Measurements from ENCODE around the gene ERO1B. TPM values are rescaled to one million over a fixed set of nuclear protein-coding genes. Genes with fewer than 3 reads are reported as not detected.
"Not testable (repeated sequence)": the region's sequence is repeated elsewhere in the genome, so short reads cannot be mapped to it uniquely, and the experiment has no call there.

The ERO1B gene
- total RNA-seq, 1 donor: 5.2 TPM

DNA sequence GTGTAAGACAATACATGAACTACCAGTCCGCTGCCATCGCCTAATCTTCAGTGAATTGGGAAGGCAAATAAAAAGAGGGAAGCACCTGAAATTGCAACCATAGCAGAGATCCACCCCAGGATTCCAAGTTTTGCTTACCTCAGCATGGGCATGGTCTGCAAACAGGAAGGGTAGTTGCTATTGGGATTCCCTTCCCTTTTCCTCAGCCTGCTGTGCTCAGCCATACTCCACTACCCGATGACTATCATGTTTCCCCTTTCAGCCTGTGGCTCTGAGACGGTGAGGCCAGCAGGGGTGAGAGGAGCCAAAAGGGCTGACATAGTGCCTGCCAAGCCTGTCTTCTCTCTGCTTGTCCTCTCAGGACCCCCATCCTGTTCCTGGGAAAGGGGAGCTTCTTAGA is 75.2 kb downstream of the ERO1B start:
- no peak overlapping the region for H3K4me3 ChIP-seq (ENCODE audit: low read depth, low read length)
- TF ChIP-seq, protein P1, sequence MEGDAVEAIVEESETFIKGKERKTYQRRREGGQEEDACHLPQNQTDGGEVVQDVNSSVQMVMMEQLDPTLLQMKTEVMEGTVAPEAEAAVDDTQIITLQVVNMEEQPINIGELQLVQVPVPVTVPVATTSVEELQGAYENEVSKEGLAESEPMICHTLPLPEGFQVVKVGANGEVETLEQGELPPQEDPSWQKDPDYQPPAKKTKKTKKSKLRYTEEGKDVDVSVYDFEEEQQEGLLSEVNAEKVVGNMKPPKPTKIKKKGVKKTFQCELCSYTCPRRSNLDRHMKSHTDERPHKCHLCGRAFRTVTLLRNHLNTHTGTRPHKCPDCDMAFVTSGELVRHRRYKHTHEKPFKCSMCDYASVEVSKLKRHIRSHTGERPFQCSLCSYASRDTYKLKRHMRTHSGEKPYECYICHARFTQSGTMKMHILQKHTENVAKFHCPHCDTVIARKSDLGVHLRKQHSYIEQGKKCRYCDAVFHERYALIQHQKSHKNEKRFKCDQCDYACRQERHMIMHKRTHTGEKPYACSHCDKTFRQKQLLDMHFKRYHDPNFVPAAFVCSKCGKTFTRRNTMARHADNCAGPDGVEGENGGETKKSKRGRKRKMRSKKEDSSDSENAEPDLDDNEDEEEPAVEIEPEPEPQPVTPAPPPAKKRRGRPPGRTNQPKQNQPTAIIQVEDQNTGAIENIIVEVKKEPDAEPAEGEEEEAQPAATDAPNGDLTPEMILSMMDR (IDR thresholded peaks at IDR 0.05; ENCODE audit: insufficient read depth, low read depth, low read length): no peak
- DNase-seq (ENCODE audit: low read depth): no peak

DNA sequence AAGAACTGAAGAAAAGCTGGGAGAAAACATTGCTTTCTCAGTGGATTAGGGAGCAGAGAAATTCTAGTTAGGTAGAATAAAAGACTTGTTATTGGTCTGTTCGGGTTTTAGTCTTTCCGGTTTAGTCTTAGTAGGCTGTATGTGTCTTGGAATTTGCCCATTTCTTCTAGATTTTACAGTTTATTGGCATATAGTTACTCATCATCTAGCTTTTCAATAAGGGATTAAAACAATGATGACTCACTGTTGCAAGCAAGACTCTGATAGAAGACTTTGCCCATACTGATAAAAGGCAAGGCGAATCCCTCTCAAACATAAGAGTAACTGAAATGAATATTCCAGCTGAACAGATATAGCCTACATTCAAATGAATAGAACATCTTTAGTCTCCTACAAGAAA is 77.1 kb downstream of the ERO1B start:
- no peak overlapping the region for H3K4me3 ChIP-seq (ENCODE audit: low read depth, low read length)
- no peak for DNase-seq (ENCODE audit: low read depth)
- TF ChIP-seq, protein P1 (IDR thresholded peaks at IDR 0.05; ENCODE audit: insufficient read depth, low read depth, low read length): no peak

DNA sequence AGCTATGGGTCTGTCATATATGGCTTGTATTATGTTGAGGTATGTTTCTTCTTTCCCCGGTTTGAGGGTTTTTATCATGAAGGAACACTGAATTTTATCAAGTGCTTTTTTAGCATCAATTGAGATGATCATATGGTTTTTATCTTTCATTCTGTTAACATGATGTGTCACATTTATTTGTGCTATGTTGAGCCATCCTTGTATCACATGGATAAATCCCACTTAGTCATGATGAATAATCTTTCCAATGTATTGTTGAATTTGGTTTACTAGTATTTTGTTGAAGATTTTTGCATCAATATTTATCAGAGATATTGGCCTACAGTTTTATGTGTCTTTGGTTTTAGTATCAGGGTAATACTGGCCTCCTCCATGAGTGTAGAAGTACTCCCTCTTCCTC is 77.7 kb downstream of the ERO1B start:
- no peak for DNase-seq (ENCODE audit: low read depth)
- TF ChIP-seq, protein P1 (IDR thresholded peaks at IDR 0.05; ENCODE audit: insufficient read depth, low read depth, low read length): no peak
- no peak overlapping the region for H3K4me3 ChIP-seq (ENCODE audit: low read depth, low read length)

DNA sequence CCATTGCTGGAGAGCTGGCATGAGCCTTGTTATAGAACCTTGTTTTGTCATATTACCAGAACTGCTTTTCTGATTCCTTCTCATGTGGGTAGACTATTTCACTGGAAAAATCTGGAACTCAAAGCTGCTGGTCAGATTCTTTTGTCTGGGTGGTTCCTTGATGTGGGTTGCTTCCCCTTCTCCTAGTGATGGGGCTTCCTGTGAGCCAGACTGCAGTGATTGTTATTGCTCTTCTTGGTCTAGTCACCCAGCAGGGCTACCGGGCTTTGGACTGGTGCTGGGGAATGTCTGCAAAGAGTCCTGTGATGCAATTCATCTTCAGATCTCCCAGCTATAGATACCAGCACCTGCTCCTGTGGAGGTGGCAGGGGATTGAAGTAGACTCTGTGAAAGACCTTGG is 80.0 kb downstream of the ERO1B start:
- TF ChIP-seq, protein P1 (IDR thresholded peaks at IDR 0.05; ENCODE audit: insufficient read depth, low read depth, low read length): no peak
- DNase-seq (ENCODE audit: low read depth): no peak
- H3K4me3 ChIP-seq (ENCODE audit: low read depth, low read length): no peak overlapping the region

DNA sequence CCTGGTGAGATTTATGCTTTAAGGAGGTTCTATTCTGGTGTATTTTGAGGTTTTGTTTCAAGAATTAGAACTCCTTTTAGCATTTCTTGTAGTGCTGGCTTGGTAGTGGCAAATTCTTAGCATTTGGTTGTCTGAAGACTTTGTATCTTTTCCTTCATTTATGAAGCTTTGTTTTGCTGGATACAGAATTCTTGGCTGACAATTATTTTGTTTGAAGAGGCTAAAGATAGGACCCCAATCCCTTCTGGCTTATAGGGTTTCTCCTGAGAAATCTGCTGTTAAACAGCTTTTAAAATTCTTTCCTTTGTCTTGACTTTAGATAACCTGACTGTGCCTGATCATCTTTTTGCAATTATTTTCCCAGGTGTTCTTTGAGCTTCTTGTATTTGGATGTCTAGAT is 80.8 kb downstream of the ERO1B start:
- DNase-seq (ENCODE audit: low read depth): no peak
- TF ChIP-seq, protein P1 (IDR thresholded peaks at IDR 0.05; ENCODE audit: insufficient read depth, low read depth, low read length): no peak
- no peak overlapping the region for H3K4me3 ChIP-seq (ENCODE audit: low read depth, low read length)

DNA sequence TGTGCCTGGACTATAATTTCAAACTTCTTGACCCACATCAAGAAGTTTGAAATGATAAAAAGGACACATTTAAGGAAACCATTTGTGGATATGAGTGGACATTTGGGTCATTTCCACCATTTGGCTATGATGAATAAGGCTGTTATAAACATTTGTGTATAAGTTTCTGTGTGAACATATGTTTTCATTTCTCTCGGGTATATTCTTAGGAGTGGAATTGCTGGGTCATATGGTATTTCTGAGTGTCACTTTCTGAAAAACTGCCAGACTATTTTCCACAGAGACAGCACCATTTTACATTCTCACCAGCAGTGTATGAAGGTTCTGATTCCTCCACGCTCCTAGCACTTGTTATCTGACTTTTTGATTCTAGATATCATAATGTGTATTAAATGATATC is 88.6 kb downstream of the ERO1B start:
- DNase-seq (ENCODE audit: low read depth): no peak
- H3K4me3 ChIP-seq (ENCODE audit: low read depth, low read length): no peak overlapping the region
- TF ChIP-seq, protein P1 (IDR thresholded peaks at IDR 0.05; ENCODE audit: insufficient read depth, low read depth, low read length): no peak

DNA sequence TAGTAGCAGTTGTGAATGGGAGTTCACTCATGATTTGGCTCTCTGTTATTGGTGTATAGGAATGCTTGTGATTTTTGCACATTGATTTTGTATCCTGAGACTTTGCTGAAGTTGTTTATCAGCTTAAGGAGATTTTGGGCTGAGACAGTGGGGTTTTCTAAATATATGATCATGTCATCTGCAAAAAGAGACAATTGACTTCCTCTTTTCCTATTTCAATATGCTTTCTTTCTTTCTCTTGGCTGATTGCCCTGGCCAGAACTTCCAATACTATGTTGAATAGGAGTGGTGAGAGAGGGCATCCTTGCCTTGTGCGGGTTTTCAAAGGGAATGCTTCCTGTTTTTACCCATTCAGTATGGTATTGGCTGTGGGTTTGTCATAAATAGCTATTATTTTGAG is 93.7 kb downstream of the ERO1B start:
- H3K4me3 ChIP-seq (ENCODE audit: low read depth, low read length); DNase-seq (ENCODE audit: low read depth): not testable (repeated sequence)

DNA sequence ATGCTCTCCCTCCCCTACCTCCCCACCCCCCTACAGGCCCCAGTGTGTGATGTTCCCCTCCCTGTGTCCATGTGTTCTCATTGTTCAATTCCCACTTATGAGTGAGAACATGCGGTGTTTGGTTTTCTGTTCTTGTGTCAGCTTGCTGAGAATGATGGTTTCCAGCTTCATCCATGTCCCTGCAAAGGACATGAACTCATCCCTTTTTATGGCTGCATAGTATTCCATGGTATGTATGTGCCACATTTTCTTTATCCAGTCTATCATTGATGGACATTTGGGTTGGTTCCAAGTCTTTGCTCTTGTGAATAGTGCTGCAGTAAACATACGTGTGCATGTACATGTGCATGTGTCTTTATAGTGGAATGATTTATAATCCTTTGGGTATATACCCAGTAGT is 95.3 kb downstream of the ERO1B start:
- not testable (repeated sequence) for H3K4me3 ChIP-seq (ENCODE audit: low read depth, low read length); DNase-seq (ENCODE audit: low read depth)

Data from fibroblast of villous mesenchyme (primary cell).